HG03558 (cell line): Measurements from ENCODE around the gene ACOT11.

Source experiments
- ATAC-seq: cut with Tn5 transposase; IDR thresholded peaks from one replicate; pipeline ENCODE4 v1.9.1; 2021; ENCODE audit warnings: moderate number of reproducible peaks; ENCODE audit not compliant: unreplicated experiment; ENCODE audit errors: extremely low read depth

ACOT11 gene

GRCh38 chr1:54559111-54559548, 11.1 kb downstream of the ACOT11 start:
- no peak for ATAC-seq

GRCh38 chr1:54559771-54560231, 11.8 kb downstream of the ACOT11 start:
- ATAC-seq = no peak

- no peak for ATAC-seq
Measured at GRCh38 chr1:54564312-54565112, 16.5 kb downstream of the ACOT11 start.

- no peak for ATAC-seq
Measured at GRCh38 chr1:54565113-54565501, 17.1 kb downstream of the ACOT11 start.

- ATAC-seq = no peak
Measured at GRCh38 chr1:54566438-54567141, 18.6 kb downstream of the ACOT11 start.

GRCh38 chr1:54567961-54568360, 19.9 kb downstream of the ACOT11 start:
- ATAC-seq = no peak

- ATAC-seq = no peak
Measured at GRCh38 chr1:54569339-54569738, 21.3 kb downstream of the ACOT11 start.

GRCh38 chr1:54570161-54570560, 22.1 kb downstream of the ACOT11 start:
- ATAC-seq = no peak

GRCh38 chr1:54571326-54571725, 23.3 kb downstream of the ACOT11 start:
- no peak for ATAC-seq

GRCh38 chr1:54571803-54572541, 23.9 kb downstream of the ACOT11 start:
- ATAC-seq = no peak

- ATAC-seq = no peak
Measured at GRCh38 chr1:54572542-54572850, 24.5 kb downstream of the ACOT11 start.

- ATAC-seq = no peak
Measured at GRCh38 chr1:54574158-54574778, 26.2 kb downstream of the ACOT11 start.

GRCh38 chr1:54575161-54575560, 27.1 kb downstream of the ACOT11 start:
- no peak for ATAC-seq

- no peak for ATAC-seq
Measured at GRCh38 chr1:54575605-54576290, 27.7 kb downstream of the ACOT11 start.

GRCh38 chr1:54577612-54578011, 29.6 kb downstream of the ACOT11 start:
- no peak for ATAC-seq

GRCh38 chr1:54579337-54579781, 31.3 kb downstream of the ACOT11 start:
- ATAC-seq = no peak

- no peak for ATAC-seq
Measured at GRCh38 chr1:54580856-54581550, 33.0 kb downstream of the ACOT11 start.

- no peak for ATAC-seq
Measured at GRCh38 chr1:54581621-54582035, 33.6 kb downstream of the ACOT11 start.

GRCh38 chr1:54582566-54583306, 34.7 kb downstream of the ACOT11 start:
- no peak for ATAC-seq
